Bronchial smooth muscle cell (primary cell): ENCODE results near the gene LYST. TPM values are rescaled to one million over a fixed set of nuclear protein-coding genes. Genes with fewer than 3 reads are reported as not detected.

ENCODE experiments used
- total RNA-seq: library from RNA; depleted of rRNA; stranded (reverse); fragments of >200 nt; gene quantifications from 2 replicates; pipeline ENCODE4 v1.2.1, GENCODE V29; 2014

LYST gene
- 11.7 and 14.1 TPM in 2 replicates for total RNA-seq

GRCh38 chr1:235866205-235866912, at the start of gene LYST:
Gene LYST (minus strand): TSS chr1:235866906. CDS start chr1:235830417, 36,489 bp downstream.

GRCh38 chr1:235649368-235650163, 217.1 kb downstream of the LYST start, which contains the start of gene GNG4:
Gene GNG4 (minus strand): TSS chr1:235649784. CDS start chr1:235583838, 65,946 bp downstream.

Other genes with a start within 250 kb of the LYST start
- not detected in 2 replicates for gene GNG4, start 217.1 kb downstream of the LYST start, total RNA-seq
- 22.4 and 40.4 TPM in 2 replicates for gene NID1, start 198.2 kb upstream of the LYST start, total RNA-seq